ENCODE measurements around the gene GRHL1. TPM values are rescaled to one million over a fixed set of nuclear protein-coding genes. Genes with fewer than 3 reads are reported as not detected.

GRHL1 gene
- polyA plus RNA-seq, 1 experiment = 1.7 TPM

DNA sequence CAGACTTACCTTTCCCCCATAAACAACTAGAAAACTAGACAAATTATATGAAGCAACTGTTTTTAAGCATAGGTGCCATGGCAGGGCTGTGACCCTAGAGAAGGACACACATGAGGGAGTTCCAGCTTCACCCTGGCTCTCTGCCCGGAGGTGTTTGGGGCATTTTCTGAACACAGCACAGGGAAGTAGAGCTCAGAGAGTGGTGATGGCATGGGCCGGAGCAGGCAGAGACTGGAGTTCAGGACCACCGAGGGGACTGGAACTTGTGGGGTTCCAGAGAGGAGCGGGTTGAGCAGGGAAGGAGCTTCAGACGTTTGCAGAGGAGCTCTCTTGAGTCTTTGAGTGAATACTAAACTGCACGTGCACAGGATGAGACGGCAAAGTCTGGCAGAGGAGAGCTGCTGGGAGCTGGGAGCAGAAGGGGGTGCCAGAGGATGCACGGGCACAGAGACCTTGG is 65.3 kb downstream of the GRHL1 start:
- TF ChIP-seq, protein P1, sequence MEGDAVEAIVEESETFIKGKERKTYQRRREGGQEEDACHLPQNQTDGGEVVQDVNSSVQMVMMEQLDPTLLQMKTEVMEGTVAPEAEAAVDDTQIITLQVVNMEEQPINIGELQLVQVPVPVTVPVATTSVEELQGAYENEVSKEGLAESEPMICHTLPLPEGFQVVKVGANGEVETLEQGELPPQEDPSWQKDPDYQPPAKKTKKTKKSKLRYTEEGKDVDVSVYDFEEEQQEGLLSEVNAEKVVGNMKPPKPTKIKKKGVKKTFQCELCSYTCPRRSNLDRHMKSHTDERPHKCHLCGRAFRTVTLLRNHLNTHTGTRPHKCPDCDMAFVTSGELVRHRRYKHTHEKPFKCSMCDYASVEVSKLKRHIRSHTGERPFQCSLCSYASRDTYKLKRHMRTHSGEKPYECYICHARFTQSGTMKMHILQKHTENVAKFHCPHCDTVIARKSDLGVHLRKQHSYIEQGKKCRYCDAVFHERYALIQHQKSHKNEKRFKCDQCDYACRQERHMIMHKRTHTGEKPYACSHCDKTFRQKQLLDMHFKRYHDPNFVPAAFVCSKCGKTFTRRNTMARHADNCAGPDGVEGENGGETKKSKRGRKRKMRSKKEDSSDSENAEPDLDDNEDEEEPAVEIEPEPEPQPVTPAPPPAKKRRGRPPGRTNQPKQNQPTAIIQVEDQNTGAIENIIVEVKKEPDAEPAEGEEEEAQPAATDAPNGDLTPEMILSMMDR (IDR thresholded peaks at IDR 0.05; ENCODE audit: insufficient read depth, low read depth, low read length) = no peak
- no peak overlapping the region for H3K4me3 ChIP-seq (ENCODE audit: low read depth, low read length)
- no peak for DNase-seq (ENCODE audit: low read depth)
- H3K36me3 ChIP-seq (ENCODE audit: control insufficient read depth, insufficient read depth, low read length) = no peaks in the 10 kb centered on the region
- peaks cover 4% of the 10 kb centered on the region; the same call in 1 of the 2 replicates for H3K27me3 ChIP-seq (ENCODE audit: control insufficient read depth, insufficient read depth, low read length)
- ChIA-PET POLR2A (no interaction called here), CTCF (interaction anchor here (1.0 kb wide), 1 partner anchor 203 kb away, joined by 3 read pairs; no protein-coding TSS in a partner anchor)

DNA sequence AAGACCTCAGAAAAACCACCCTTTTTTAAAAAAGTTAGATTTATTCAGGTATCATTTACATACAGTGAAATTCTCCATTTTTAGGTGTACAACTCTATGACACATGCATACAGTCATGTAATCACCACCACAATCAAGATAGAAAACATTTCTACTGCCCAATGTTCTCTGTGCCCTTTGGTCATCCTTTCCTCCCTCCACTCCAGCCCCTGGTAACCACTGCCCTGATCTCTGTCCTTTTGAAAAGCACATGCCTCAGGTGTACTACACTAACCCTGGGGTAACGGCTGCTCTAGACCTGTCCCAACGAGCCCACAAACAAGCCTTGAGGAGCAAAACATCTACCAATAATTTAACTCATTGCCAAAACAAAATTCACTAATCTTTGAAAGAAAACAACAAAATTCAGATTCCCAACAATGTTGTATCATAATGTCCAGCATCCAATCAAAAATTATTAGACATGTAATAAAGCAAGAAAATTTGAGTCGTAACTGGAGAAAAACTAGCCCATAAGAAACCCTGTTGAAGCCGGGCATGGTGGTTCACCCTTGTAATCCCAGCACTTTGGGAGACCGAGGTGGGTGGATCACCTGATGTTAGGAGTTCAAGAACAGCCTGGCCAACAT is 65.9 kb downstream of the GRHL1 start:
- Histone ChIP-seq H3K36me3 (ENCODE audit: control insufficient read depth, insufficient read depth, low read length) (no peaks in the 10 kb centered on the region), H3K4me3 (ENCODE audit: low read depth, low read length) (no peak overlapping the region), H3K27me3 (ENCODE audit: control insufficient read depth, insufficient read depth, low read length) (peaks cover 4% of the 10 kb centered on the region; the same call in 1 of the 2 replicates)
- CTCF ChIA-PET = interaction anchor here (1.0 kb wide), 1 partner anchor 204 kb away, joined by 3 read pairs; no protein-coding TSS in a partner anchor
- no peak for DNase-seq (ENCODE audit: low read depth)
- TF ChIP-seq, protein P1 (IDR thresholded peaks at IDR 0.05; ENCODE audit: insufficient read depth, low read depth, low read length) = no peak
- POLR2A ChIA-PET = no interaction called here

DNA sequence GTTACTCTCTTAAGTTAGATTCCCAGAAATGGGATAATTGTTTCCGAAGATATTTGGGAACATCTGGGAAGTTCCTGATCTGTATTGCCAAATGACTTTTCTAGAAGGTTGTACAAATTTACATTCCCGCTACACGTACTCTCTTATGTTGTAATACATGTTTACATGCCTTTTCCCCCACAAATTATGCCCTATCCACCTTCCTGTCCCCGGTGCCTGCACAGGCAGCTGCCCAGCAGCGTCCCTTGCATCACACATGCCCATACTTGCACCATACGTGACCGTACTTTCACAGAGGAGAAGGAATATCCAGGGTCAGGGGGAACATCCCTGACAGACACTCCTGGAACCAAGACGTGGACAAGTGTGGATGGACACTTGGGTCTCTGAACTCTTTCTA is 67.7 kb downstream of the GRHL1 start:
- POLR2A ChIA-PET = no interaction called here
- Histone ChIP-seq H3K36me3 (ENCODE audit: control insufficient read depth, insufficient read depth, low read length) (no peaks in the 10 kb centered on the region), H3K27me3 (ENCODE audit: control insufficient read depth, insufficient read depth, low read length) (peaks cover 4% of the 10 kb centered on the region; the same call in 1 of the 2 replicates), H3K4me3 (ENCODE audit: low read depth, low read length) (no peak overlapping the region)
- TF ChIP-seq, protein P1 (IDR thresholded peaks at IDR 0.05; ENCODE audit: insufficient read depth, low read depth, low read length) = no peak
- CTCF ChIA-PET = interaction anchor here (1.0 kb wide), 1 partner anchor 10 kb away, joined by 3 read pairs; no protein-coding TSS in a partner anchor
- no peak for DNase-seq (ENCODE audit: low read depth)

DNA sequence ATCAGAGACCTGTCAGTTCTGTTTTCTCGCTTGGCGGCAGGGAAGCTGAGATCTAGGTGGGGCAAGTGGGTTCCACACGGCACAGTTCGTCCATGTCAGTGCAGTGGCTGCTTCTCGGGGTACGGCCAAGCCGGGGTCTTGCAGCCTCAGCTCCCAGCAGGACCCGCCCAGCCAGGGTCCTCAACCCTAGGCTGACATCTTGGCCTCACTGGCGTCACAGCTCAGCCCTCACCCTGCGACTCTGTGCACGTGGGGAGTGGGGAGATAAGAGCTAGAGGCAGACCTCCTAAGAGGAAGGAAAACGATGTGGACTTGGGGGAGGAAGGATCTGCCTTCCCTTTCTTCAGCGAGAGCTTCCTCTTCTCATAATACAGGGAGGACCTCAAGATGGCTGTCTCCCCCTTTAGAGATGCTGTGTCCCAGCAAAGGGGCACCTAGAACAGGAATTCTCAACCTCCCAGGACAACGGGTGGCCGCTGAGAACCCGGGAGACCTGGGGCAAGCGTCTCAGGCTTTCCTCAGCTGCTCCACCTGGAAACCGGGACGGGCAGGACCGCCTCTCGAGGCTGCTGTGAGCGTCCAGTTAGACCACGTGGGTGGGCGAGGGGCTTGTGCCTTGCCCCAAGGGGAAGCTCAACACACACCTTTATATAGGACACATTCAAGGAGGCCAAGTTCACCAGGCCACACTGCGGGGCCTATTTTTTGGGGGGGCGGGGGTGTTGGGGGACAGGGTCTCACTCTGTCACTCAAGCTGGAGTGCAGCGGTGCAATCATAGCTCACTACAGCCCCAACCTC is 68.3 kb downstream of the GRHL1 start:
- Histone ChIP-seq H3K4me3 (ENCODE audit: low read depth, low read length) (no peak overlapping the region), H3K36me3 (ENCODE audit: control insufficient read depth, insufficient read depth, low read length) (no peaks in the 10 kb centered on the region), H3K27me3 (ENCODE audit: control insufficient read depth, insufficient read depth, low read length) (peaks cover 4% of the 10 kb centered on the region; the same call in 1 of the 2 replicates)
- ChIA-PET CTCF (interaction anchor here (1.0 kb wide), 1 partner anchor 10 kb away, joined by 3 read pairs; no protein-coding TSS in a partner anchor), POLR2A (no interaction called here)
- TF ChIP-seq, protein P1 (IDR thresholded peaks at IDR 0.05; ENCODE audit: insufficient read depth, low read depth, low read length) = no peak
- no peak for DNase-seq (ENCODE audit: low read depth)

DNA sequence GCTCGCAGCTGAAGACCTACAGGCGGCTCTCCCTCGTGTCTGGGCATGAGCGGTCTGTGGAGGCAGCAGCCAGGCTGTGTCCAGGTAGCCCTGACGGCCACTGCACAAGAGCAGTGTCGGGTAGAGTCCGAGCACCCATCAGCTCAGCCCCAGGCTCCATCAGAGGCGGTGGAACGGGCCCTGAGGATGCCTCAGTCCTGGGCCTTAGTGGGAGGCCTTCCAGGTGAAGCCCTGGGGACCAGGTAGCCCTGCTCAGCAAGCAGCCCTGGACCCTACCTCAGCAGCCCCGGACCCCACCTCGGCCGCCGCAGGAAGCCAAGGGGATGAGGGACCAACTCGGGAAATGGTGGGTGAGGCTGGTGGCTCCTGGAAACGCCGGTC is 70.5 kb downstream of the GRHL1 start:
- H3K4me3 ChIP-seq (ENCODE audit: low read depth, low read length) = no peak overlapping the region
- CTCF ChIA-PET = interaction anchor here (0.8 to 1.2 kb wide), 2 partner anchors 14 to 222 kb away, joined by 3 to 4 read pairs; no protein-coding TSS in a partner anchor
- DNase-seq (ENCODE audit: low read depth) = no peak
- no peaks in the 10 kb centered on the region for H3K36me3 ChIP-seq (ENCODE audit: control insufficient read depth, insufficient read depth, low read length)
- TF ChIP-seq, protein P1 (IDR thresholded peaks at IDR 0.05; ENCODE audit: insufficient read depth, low read depth, low read length) = no peak
- peaks cover 4% of the 10 kb centered on the region; the same call in 1 of the 2 replicates for H3K27me3 ChIP-seq (ENCODE audit: control insufficient read depth, insufficient read depth, low read length)
- POLR2A ChIA-PET = interaction anchor here (0.7 kb wide), 1 partner anchor 270 kb away, joined by 8 read pairs; no protein-coding TSS in a partner anchor

All from BJ (cell line).